Umbilical cord (tissue), 2 donors: ENCODE data around the gene SLCO3A1. TPM values are rescaled to one million over a fixed set of nuclear protein-coding genes. Genes with fewer than 3 reads are reported as not detected.

Source experiments
- DNase-seq: peaks from one replicate; pipeline ENCODE4 v3.0.0-alpha.2; 2015; ENCODE audit warnings: low spot score
- total RNA-seq: library from RNA; depleted of rRNA; stranded (reverse); fragments of >200 nt; gene quantifications from one replicate; pipeline ENCODE4 v1.2.3, GENCODE V29; 2014; ENCODE audit warnings: low replicate concordance; ENCODE audit not compliant: insufficient read depth

Gene SLCO3A1
- total RNA-seq, 1 donor from 2014 or later = 10.1 TPM

- DNase-seq = peak; percentile 32
Measured at GRCh38 chr15:91861223-91861622, 7.7 kb downstream of the SLCO3A1 start.

GRCh38 chr15:91862891-91863504, 9.5 kb downstream of the SLCO3A1 start:
- no peak for DNase-seq

GRCh38 chr15:91863621-91864255, 10.2 kb downstream of the SLCO3A1 start:
- no peak for DNase-seq

GRCh38 chr15:91864664-91865063, 11.2 kb downstream of the SLCO3A1 start:
- no peak for DNase-seq

GRCh38 chr15:91865486-91865885, 12.0 kb downstream of the SLCO3A1 start:
- no peak for DNase-seq

GRCh38 chr15:91865950-91866349, 12.4 kb downstream of the SLCO3A1 start:
- no peak for DNase-seq

- DNase-seq = peak; percentile 13
Measured at GRCh38 chr15:91866371-91866905, 12.9 kb downstream of the SLCO3A1 start.

GRCh38 chr15:91866971-91867372, 13.5 kb downstream of the SLCO3A1 start:
- peak; percentile 30 for DNase-seq

GRCh38 chr15:91867581-91868026, 14.1 kb downstream of the SLCO3A1 start:
- DNase-seq = peak; percentile 46

GRCh38 chr15:91870876-91871537, 17.5 kb downstream of the SLCO3A1 start:
- no peak for DNase-seq

GRCh38 chr15:91871837-91872236, 18.3 kb downstream of the SLCO3A1 start:
- no peak for DNase-seq

GRCh38 chr15:91872356-91873137, 19.0 kb downstream of the SLCO3A1 start:
- DNase-seq = peak; percentile 63

- DNase-seq = no peak
Measured at GRCh38 chr15:91873138-91873536, 19.6 kb downstream of the SLCO3A1 start.

GRCh38 chr15:91874171-91874570, 20.7 kb downstream of the SLCO3A1 start:
- DNase-seq = no peak

- no peak for DNase-seq
Measured at GRCh38 chr15:91874992-91875660, 21.6 kb downstream of the SLCO3A1 start.

- no peak for DNase-seq
Measured at GRCh38 chr15:91876187-91876586, 22.7 kb downstream of the SLCO3A1 start.

- no peak for DNase-seq
Measured at GRCh38 chr15:91878319-91878870, 24.9 kb downstream of the SLCO3A1 start.

GRCh38 chr15:91879158-91879557, 25.6 kb downstream of the SLCO3A1 start:
- no peak for DNase-seq

- no peak for DNase-seq
Measured at GRCh38 chr15:91880373-91880772, 26.9 kb downstream of the SLCO3A1 start.

- no peak for DNase-seq
Measured at GRCh38 chr15:91881569-91882297, 28.2 kb downstream of the SLCO3A1 start.
